Esophagus muscularis mucosa (tissue), 4 donors: ENCODE results near the gene TK2.

Source experiments
- EP300 ChIP-seq: sonication (generic); formaldehyde crosslinking; IDR thresholded peaks from one replicate; pipeline ENCODE4 v1.6.1; 2017; ENCODE audit warnings: antibody characterized with exemption
- POLR2A ChIP-seq: fragments of 450-650 bp; IDR thresholded peaks from one replicate; pipeline ENCODE4 v1.6.1; 2017; ENCODE audit warnings: antibody characterized with exemption, moderate library complexity, mild to moderate bottlenecking, low read depth
- POLR2AphosphoS5 ChIP-seq, 2 donors: sonication (generic); formaldehyde crosslinking; IDR thresholded peaks; one replicate each; pipeline ENCODE4 v1.6.1; 2017; ENCODE audit warnings: antibody characterized with exemption in 2 of 2
- TF ChIP-seq, protein P1 (sequence below), 3 experiments: fragments of 200-600 bp in 2 of 3; fragments of 450-650 bp in 1 of 3; sonication (generic) in 2 of 3; IDR thresholded peaks; one replicate each; pipeline ENCODE4 v1.5.1; 2017 to 2019; ENCODE audit warnings: antibody characterized with exemption in 3 of 3, mild to moderate bottlenecking in 2 of 3, moderate library complexity in 1 of 3

DNA sequence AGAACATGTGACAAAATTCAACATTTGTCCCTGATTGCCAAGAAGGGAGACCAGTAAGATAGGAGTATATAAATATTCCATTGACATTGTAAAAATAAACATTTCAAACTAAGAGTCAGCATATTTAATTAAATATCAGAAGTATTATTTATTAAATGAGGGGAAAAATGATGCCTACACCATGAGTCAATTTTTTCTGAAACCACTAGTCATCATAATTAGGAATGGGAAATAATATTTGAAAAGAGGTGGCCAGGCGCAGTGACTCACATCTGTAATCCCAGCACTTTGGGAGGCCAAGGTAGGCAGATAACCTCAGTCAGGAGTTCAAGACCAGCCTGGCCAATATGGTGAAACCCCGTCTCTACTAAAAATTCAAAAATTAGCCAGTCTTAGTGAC is 18.4 kb upstream of the TK2 start:
- TF ChIP-seq, protein P1, sequence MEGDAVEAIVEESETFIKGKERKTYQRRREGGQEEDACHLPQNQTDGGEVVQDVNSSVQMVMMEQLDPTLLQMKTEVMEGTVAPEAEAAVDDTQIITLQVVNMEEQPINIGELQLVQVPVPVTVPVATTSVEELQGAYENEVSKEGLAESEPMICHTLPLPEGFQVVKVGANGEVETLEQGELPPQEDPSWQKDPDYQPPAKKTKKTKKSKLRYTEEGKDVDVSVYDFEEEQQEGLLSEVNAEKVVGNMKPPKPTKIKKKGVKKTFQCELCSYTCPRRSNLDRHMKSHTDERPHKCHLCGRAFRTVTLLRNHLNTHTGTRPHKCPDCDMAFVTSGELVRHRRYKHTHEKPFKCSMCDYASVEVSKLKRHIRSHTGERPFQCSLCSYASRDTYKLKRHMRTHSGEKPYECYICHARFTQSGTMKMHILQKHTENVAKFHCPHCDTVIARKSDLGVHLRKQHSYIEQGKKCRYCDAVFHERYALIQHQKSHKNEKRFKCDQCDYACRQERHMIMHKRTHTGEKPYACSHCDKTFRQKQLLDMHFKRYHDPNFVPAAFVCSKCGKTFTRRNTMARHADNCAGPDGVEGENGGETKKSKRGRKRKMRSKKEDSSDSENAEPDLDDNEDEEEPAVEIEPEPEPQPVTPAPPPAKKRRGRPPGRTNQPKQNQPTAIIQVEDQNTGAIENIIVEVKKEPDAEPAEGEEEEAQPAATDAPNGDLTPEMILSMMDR (IDR thresholded peaks at IDR 0.05): no peak
- no peak for TF ChIP-seq POLR2AphosphoS5 (IDR thresholded peaks at IDR 0.05)
- no peak for TF ChIP-seq POLR2A
- no peak for TF ChIP-seq EP300
